ENCODE data around the gene ROBO3.

GRCh38 chr11:124893781-124894401 lies 28.7 kb downstream of the ROBO3 start:
- TF ChIP-seq CTCF (conservative IDR thresholded peaks at IDR 0.05) (no peak), EZH2 (IDR thresholded peaks at IDR 0.05; ENCODE audit: low read depth) (no peak)

Data from PC-9 (cell line).